HCT116 (cell line): ENCODE results near the gene ZNHIT1. TPM values are rescaled to one million over a fixed set of nuclear protein-coding genes. Genes with fewer than 3 reads are reported as not detected.

Experiments used
- ATAC-seq: fragments of 200-7000 bp; cut with Tn5 transposase; 2 replicates; pipeline ENCODE4 v1.9.1; 2020; ENCODE audit warnings: mild to moderate bottlenecking, moderate library complexity
- BruUV-seq: library from RNA; stranded (reverse); fragments of 400-500 nt; replicated peaks from 2 replicates; lab custom pipeline; 2021; lab: Mats Ljungman, UMichigan
- CTCF ChIA-PET: fragments of 300-600 bp; sonication (Branson Sonifier 250); formaldehyde crosslinking; loops from one replicate; lab custom pipeline; 2021; ENCODE audit warnings: antibody characterized with exemption; lab: Charles Lee
- POLR2A ChIA-PET: fragments of 300-600, 350-600 bp; sonication (Branson Sonifier 250); formaldehyde crosslinking; loops from one replicate; lab custom pipeline; 2021; ENCODE audit warnings: antibody characterized with exemption; lab: Charles Lee
- RAD21 ChIA-PET, 2 experiments: fragments of 300-600 bp; sonication (Branson Sonifier 250); formaldehyde crosslinking; loops; one replicate each; lab custom pipeline; 2023; ENCODE audit warnings: low total read pairs in 2 of 2; ENCODE audit not compliant: uncharacterized antibody in 2 of 2, unreplicated experiment in 2 of 2, low non-redundant PET in 1 of 2; lab: Charles Lee
- DNase-seq: peaks from one replicate; pipeline ENCODE4 v3.0.0-alpha.2; 2010; ENCODE audit warnings: low read depth, low spot score
- H2AFZ ChIP-seq: fragments of 200-600 bp; shearing (Covaris generic), sonication (generic); 2 replicates; pipeline ENCODE4 v1.6.1; 2017; ENCODE audit warnings: low read depth, mixed run types, mixed read lengths, antibody characterized with exemption, low read length; ENCODE audit not compliant: poor library complexity, severe bottlenecking
- H3K27ac ChIP-seq: 2 replicates; pipeline ENCODE4 v1.5.1; 2012; ENCODE audit warnings: low read depth, low read length
- H3K27me3 ChIP-seq: fragments of 200-600 bp; sonication (generic); 2 replicates; pipeline ENCODE4 v1.6.1; 2016; ENCODE audit warnings: mixed run types, low read length, mixed read lengths; ENCODE audit not compliant: insufficient read depth
- H3K36me3 ChIP-seq, 2 experiments: fragments of 200-500 bp in 1 of 2; fragments of 200-600 bp in 1 of 2; sonication (Bioruptor generic) in 1 of 2; sonication (generic) in 1 of 2; 2 replicates each; pipeline versions ENCODE4 v1.5.1 to v1.6.1; 2014 to 2016; ENCODE audit warnings: low read length in 2 of 2, inconsistent platforms in 1 of 2, mixed read lengths in 1 of 2, mixed run types in 1 of 2; ENCODE audit not compliant: insufficient read depth in 2 of 2, control insufficient read depth in 1 of 2
- H3K4me1 ChIP-seq, 2 experiments: fragments of 200-600 bp in 1 of 2; sonication (generic) in 1 of 2; 2 replicates each; pipeline versions ENCODE4 v1.5.1 to v1.6.1; 2012 to 2017; ENCODE audit warnings: low read length in 2 of 2, inconsistent platforms in 1 of 2, mild to moderate bottlenecking in 1 of 2, mixed read lengths in 1 of 2, mixed run types in 1 of 2, moderate library complexity in 1 of 2; ENCODE audit not compliant: insufficient read depth in 2 of 2, control insufficient read depth in 1 of 2
- H3K4me2 ChIP-seq: fragments of 200-600 bp; sonication (generic); 2 replicates; pipeline ENCODE4 v1.6.1; 2017; ENCODE audit warnings: mixed run types, low read length, mixed read lengths
- H3K4me3 ChIP-seq, 2 experiments: fragments of 200-600 bp in 1 of 2; sonication (generic) in 1 of 2; replicated peaks in 1 of 2; 2 replicates each; pipeline ENCODE4 v1.5.1; 2011 to 2016; ENCODE audit warnings: low read length in 2 of 2, control low read depth in 1 of 2, low read depth in 1 of 2, mild to moderate bottlenecking in 1 of 2, mixed read lengths in 1 of 2, mixed run types in 1 of 2
- H3K79me2 ChIP-seq: fragments of 200-600 bp; sonication (generic); 2 replicates; pipeline ENCODE4 v1.6.1; 2017; ENCODE audit warnings: mild to moderate bottlenecking, mixed run types, low read length, moderate library complexity, mixed read lengths; ENCODE audit not compliant: insufficient read depth
- H3K9ac ChIP-seq: fragments of 200-600 bp; sonication (generic); 2 replicates; pipeline ENCODE4 v1.6.1; 2016; ENCODE audit warnings: low read length, mixed read lengths
- H3K9me2 ChIP-seq: fragments of 200-600 bp; sonication (generic), shearing (Covaris generic); 2 replicates; pipeline ENCODE4 v1.6.1; 2017; ENCODE audit warnings: mixed run types, mild to moderate bottlenecking, moderate library complexity; ENCODE audit not compliant: insufficient read depth
- H3K9me3 ChIP-seq, 2 experiments: fragments of 200-500 bp in 1 of 2; fragments of 200-600 bp in 1 of 2; sonication (Bioruptor generic) in 1 of 2; sonication (generic) in 1 of 2; 2 replicates each; pipeline ENCODE4 v1.6.1; 2014 to 2017; ENCODE audit warnings: low read length in 2 of 2, mixed read lengths in 2 of 2, inconsistent platforms in 1 of 2, low read depth in 1 of 2, mild to moderate bottlenecking in 1 of 2, mixed run types in 1 of 2, moderate library complexity in 1 of 2; ENCODE audit not compliant: control insufficient read depth in 1 of 2, insufficient read depth in 1 of 2
- H4K20me1 ChIP-seq: fragments of 200-600 bp; sonication (generic), shearing (Covaris generic); 2 replicates; pipeline ENCODE4 v1.6.1; 2017; ENCODE audit warnings: mixed run types, mild to moderate bottlenecking, moderate library complexity; ENCODE audit not compliant: insufficient read depth
- CBX3 ChIP-seq: IDR thresholded peaks from 2 replicates; pipeline ENCODE4 v1.6.1; 2012; ENCODE audit warnings: low read depth
- CEBPB ChIP-seq: IDR thresholded peaks from 2 replicates; pipeline ENCODE4 v1.6.1; 2012; ENCODE audit warnings: low read depth
- ELF1 ChIP-seq: IDR thresholded peaks from 2 replicates; pipeline ENCODE4 v1.6.1; 2012; ENCODE audit warnings: low read depth, borderline replicate concordance
- EZH2 ChIP-seq: fragments of 200-600 bp; sonication (generic); IDR thresholded peaks from 2 replicates; pipeline ENCODE4 v1.6.1; 2017; ENCODE audit warnings: antibody characterized with exemption, mixed run types
- EZH2phosphoT487 ChIP-seq: fragments of 200-600 bp; IDR thresholded peaks from 2 replicates; pipeline ENCODE4 v1.6.1; 2018; ENCODE audit warnings: antibody characterized with exemption, borderline replicate concordance
- JUND ChIP-seq: IDR thresholded peaks from 2 replicates; pipeline ENCODE4 v1.6.1; 2012
- POLR2A ChIP-seq: IDR thresholded peaks from 2 replicates; pipeline ENCODE4 v1.7.0; 2011; ENCODE audit warnings: borderline replicate concordance; ENCODE audit not compliant: insufficient read depth, insufficient read length; ENCODE audit errors: extremely low read depth
- RAD21 ChIP-seq: IDR thresholded peaks from 2 replicates; pipeline ENCODE4 v1.6.1; 2012; ENCODE audit warnings: low read depth, mild to moderate bottlenecking
- SIN3A ChIP-seq: IDR thresholded peaks from 2 replicates; pipeline ENCODE4 v1.6.1; 2012; ENCODE audit warnings: low read depth
- SRF ChIP-seq: IDR thresholded peaks from 2 replicates; pipeline ENCODE4 v1.6.1; 2012; ENCODE audit warnings: low read depth
- TCF7L2 ChIP-seq: IDR thresholded peaks from 2 replicates; pipeline ENCODE4 v1.7.0; 2011; ENCODE audit warnings: borderline replicate concordance, inconsistent platforms; ENCODE audit not compliant: insufficient read depth, insufficient read length; ENCODE audit errors: extremely low read depth
- YY1 ChIP-seq: IDR thresholded peaks from 2 replicates; pipeline ENCODE4 v1.6.1; 2011; ENCODE audit warnings: low read length, low read depth, moderate library complexity, mild to moderate bottlenecking; ENCODE audit not compliant: insufficient replicate concordance; ENCODE audit errors: extremely low read depth
- intact Hi-C: fragments of 100-400 bp; cut with micrococcal nuclease; formaldehyde crosslinking; loops from 2 replicates; pipeline ENCODE4 v1.10.0; 2022
- total RNA-seq: library from RNA; stranded (reverse); gene quantifications from one replicate; pipeline ENCODE4 v1.2.1, GENCODE V29; 2021; ENCODE audit not compliant: unreplicated experiment
- TF ChIP-seq, protein P1 (sequence below): IDR thresholded peaks from 2 replicates; pipeline ENCODE4 v1.6.1; 2012

ZNHIT1 gene
- total RNA-seq, 1 experiment from 2014 or later, result 69.4 TPM

DNA sequence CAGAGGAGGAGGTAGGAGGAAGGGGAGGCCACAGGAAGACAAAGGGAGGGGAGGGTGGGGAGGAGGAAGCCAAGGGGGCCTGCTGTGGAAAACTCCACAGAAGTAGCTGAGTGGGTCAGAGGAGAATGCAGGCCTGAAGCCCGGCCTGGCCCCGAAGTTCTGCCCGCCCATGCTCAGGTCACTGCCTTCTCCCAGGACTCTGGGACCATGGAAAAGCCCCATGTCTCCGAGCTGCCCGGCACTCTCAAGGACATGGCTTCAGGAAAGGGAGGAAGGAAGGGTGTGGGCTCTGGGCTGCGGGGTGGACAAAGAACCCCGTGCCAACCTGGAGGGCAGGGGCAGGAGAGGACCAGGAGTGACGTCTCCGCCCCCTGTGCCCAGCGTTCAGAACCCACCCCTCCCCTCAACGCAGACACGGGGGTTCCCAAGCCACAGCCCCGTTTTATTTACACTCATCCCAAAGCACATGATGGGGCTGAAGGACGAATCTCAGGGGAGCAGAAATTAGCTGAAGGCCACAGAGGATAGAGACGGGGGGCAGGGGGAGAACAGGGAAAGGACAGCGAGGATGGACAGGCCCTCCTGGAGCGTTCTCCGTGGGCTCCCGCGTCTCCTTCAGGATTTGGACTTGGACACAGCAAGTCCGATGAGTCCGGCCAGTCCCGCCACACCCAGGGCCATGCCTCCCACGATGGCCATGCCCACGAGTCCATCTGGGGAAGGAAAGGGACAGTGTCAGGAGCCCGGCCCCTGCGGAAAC is 21.4 kb downstream of the ZNHIT1 start:
- ATAC-seq, result no peak
- Histone ChIP-seq H3K27me3 (no peaks in the 10 kb centered on the region), H3K9me2 (no peaks in the 10 kb centered on the region), H3K79me2 (peaks cover 27% of the 10 kb centered on the region), H3K4me2 (no peak overlapping the region), H4K20me1 (no peaks in the 10 kb centered on the region), H3K36me3 (peaks cover 5 to 9% of the 10 kb centered on the region in 2 experiments; a peak in 1 of 4 replicates), H3K4me3 (no peak overlapping the region), H3K27ac (no peak overlapping the region), H2AFZ (no peak overlapping the region), H3K9ac (no peak overlapping the region), H3K4me1 (peaks cover 7 to 10% of the 10 kb centered on the region in 2 experiments), H3K9me3 (no peaks in the 10 kb centered on the region)
- DNase-seq, result no peak
- TF ChIP-seq YY1, result no peak
- TF ChIP-seq CEBPB, result no peak
- TF ChIP-seq CBX3, result no peak
- no peak for TF ChIP-seq POLR2A
- TF ChIP-seq, protein P1, sequence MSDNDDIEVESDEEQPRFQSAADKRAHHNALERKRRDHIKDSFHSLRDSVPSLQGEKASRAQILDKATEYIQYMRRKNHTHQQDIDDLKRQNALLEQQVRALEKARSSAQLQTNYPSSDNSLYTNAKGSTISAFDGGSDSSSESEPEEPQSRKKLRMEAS, result no peak
- TF ChIP-seq SIN3A, result no peak
- TF ChIP-seq EZH2, result no peak
- TF ChIP-seq SRF, result no peak
- no peak for TF ChIP-seq ELF1
- TF ChIP-seq TCF7L2, result no peak
- TF ChIP-seq EZH2phosphoT487, result no peak
- TF ChIP-seq RAD21, result no peak
- TF ChIP-seq JUND, result no peak
- intact Hi-C loops, result no loop called here
- no TSS peak for BruUV-seq
- CTCF ChIA-PET, result no interaction called here
- POLR2A ChIA-PET, result no interaction called here
- RAD21 ChIA-PET, result no interaction called here
